HG03025 (cell line): ENCODE data around the gene SCYGR2.

Source experiments
- ATAC-seq: cut with Tn5 transposase; IDR thresholded peaks from one replicate; pipeline ENCODE4 v1.9.1; 2021; ENCODE audit warnings: mild to moderate bottlenecking, moderate library complexity; ENCODE audit not compliant: unreplicated experiment, low FRiP score

The SCYGR2 gene

GRCh38 chr2:227612546-227613271 is 14.0 kb downstream of the SCYGR2 start:
- no peak for ATAC-seq

GRCh38 chr2:227613272-227613660 is 14.6 kb downstream of the SCYGR2 start:
- no peak for ATAC-seq

GRCh38 chr2:227614246-227614645 is 15.6 kb downstream of the SCYGR2 start:
- ATAC-seq: no peak

- ATAC-seq: no peak
Measured at GRCh38 chr2:227614740-227615139, 16.0 kb downstream of the SCYGR2 start, which contains the start of gene SCYGR3. Gene SCYGR3, minus strand, starts transcription at chr2:227614840. Its CDS starts 0 bp downstream, at chr2:227614840.

GRCh38 chr2:227615181-227615580 is 16.5 kb downstream of the SCYGR2 start:
- no peak for ATAC-seq

GRCh38 chr2:227615906-227616305 is 17.2 kb downstream of the SCYGR2 start:
- no peak for ATAC-seq

GRCh38 chr2:227616631-227617030 is 17.9 kb downstream of the SCYGR2 start:
- no peak for ATAC-seq

- ATAC-seq: no peak
Measured at GRCh38 chr2:227617316-227618230, 18.9 kb downstream of the SCYGR2 start, which contains the start of gene SCYGR4. Gene SCYGR4, plus strand, starts transcription at chr2:227617498. Its CDS starts 0 bp downstream, at chr2:227617498.

GRCh38 chr2:227623226-227623625 is 24.5 kb downstream of the SCYGR2 start:
- ATAC-seq: no peak

- no peak for ATAC-seq
Measured at GRCh38 chr2:227625420-227625819, 26.7 kb downstream of the SCYGR2 start.

GRCh38 chr2:227626580-227627151 is 28.0 kb downstream of the SCYGR2 start:
- ATAC-seq: no peak

- no peak for ATAC-seq
Measured at GRCh38 chr2:227627769-227628168, 29.1 kb downstream of the SCYGR2 start.

GRCh38 chr2:227629435-227629834 is 30.7 kb downstream of the SCYGR2 start:
- no peak for ATAC-seq

- no peak for ATAC-seq
Measured at GRCh38 chr2:227630322-227630721, 31.6 kb downstream of the SCYGR2 start.

GRCh38 chr2:227632827-227633226 is 34.1 kb downstream of the SCYGR2 start:
- ATAC-seq: no peak

GRCh38 chr2:227634201-227634600 is 35.5 kb downstream of the SCYGR2 start:
- no peak for ATAC-seq

GRCh38 chr2:227642656-227643055 is 44.0 kb downstream of the SCYGR2 start:
- ATAC-seq: no peak

GRCh38 chr2:227643990-227644551 is 45.4 kb downstream of the SCYGR2 start:
- no peak for ATAC-seq
